ENCODE results near the gene MEF2D.

The MEF2D gene

GRCh38 chr1:156500543-156500792, at the start of gene MEF2D:
Gene MEF2D, minus strand, starts transcription at chr1:156500775. Its CDS starts 17,483 bp downstream, at chr1:156483292.
- DNase-seq = no peak

DNA sequence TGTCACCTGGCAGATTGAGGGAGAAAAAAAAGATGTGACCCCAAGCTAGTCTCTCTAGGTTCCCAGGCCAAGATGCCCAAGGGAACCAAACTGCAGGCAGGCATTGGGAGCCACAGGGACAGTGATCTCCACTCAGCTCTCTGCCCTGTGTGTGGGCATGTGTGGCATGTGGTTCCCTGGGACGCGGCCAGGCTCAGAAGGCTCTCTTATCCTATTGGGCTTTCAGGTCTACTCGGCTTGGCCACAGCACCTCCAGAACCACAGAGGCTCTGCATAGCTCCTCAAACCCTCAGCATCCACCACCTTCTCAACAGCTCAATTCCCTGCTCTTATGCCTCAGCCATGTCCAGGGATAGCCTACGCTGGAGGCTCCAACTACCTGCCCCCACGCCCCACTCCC, 49.8 kb upstream of the MEF2D start:
- no peak for DNase-seq

GRCh38 chr1:156549831-156550230, 49.3 kb upstream of the MEF2D start:
- no peak for DNase-seq

- no peak for DNase-seq
Observed at GRCh38 chr1:156549390-156549789, 48.8 kb upstream of the MEF2D start.

DNA sequence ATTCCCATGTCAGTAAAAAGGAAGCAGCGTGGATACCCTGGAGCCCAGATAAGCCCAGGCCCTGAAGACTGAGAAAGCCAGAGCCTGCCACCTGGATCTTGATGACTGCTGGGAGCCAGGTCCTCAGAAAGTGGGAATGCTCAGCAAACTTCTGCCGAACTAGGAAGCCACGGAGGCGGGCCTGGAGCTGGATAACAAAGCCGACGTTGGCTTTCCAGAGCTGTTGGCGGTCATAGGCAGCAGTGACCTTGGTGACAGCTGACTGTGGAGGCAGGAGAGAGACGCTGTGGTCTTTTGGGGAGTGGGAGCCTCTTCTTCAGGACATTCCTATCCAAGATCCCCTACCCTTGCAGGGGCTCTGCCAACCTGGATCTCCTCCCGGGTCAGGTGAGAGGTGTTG, 47.4 kb upstream of the MEF2D start:
- DNase-seq = no peak

GRCh38 chr1:156547434-156547833, 46.9 kb upstream of the MEF2D start:
- DNase-seq = no peak

DNA sequence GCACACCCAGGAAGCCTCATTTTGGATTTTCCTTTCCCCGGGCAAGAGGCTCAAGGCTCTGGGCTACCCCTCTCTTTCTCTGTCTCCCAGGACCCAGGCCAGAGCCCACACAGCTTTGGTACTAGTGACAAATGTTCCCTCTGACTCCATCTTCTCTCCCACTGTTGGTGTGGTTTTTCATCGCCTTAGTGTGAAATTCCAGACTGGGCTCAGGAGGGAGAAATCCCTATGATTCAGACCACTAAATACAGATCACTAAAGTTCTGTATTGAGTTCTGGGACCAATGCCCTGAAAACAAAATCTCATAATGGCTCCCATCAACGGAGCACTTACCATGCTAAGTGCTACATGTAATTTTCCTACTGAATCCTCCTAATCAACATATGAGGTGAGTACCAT, 45.7 kb upstream of the MEF2D start:
- DNase-seq = no peak

DNA sequence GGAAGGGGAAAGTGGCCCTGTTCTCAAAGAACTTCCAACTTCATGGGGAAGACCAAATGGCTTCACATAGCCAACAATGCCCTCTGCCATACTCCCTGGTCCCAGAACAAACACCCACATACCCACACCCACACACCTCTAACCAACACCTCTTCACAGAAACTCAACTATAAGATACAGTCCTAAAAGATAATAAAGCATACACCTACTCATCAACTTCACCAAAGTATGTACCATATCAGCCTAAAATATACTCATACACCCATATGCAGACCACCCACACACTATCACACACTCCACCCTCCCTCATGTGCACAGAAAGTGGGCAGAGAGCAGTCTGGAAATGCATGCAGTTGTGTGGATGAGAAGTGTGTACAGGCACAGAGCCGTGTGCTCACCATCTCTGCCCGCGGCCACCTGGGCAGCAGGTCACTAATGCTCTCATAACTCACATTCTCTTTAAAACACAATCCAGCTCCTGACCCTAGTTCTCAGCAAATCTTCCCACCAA, 44.1 kb upstream of the MEF2D start:
- no peak for DNase-seq

- DNase-seq = no peak
Observed at GRCh38 chr1:156543066-156543465, 42.5 kb upstream of the MEF2D start.

DNA sequence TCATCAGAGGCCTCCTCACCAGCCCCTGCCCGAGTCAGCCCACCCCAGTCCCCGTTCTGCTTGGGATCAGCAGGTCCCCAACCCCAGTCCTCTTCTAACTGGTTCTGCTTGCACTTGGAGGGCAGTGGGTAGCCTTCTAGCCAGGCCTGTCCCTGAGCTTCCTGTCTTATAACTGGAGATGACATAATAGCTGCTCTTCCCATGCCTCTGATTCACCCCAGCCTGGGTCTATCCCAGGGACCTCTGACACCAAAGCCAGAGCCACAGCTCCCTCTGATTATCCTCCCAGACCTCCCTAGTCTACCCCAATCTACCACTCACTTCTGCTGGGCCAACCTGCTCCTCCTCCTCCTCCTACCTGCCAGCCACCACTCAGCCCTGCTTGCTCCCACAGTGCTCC, 40.4 kb upstream of the MEF2D start:
- DNase-seq = no peak

DNA sequence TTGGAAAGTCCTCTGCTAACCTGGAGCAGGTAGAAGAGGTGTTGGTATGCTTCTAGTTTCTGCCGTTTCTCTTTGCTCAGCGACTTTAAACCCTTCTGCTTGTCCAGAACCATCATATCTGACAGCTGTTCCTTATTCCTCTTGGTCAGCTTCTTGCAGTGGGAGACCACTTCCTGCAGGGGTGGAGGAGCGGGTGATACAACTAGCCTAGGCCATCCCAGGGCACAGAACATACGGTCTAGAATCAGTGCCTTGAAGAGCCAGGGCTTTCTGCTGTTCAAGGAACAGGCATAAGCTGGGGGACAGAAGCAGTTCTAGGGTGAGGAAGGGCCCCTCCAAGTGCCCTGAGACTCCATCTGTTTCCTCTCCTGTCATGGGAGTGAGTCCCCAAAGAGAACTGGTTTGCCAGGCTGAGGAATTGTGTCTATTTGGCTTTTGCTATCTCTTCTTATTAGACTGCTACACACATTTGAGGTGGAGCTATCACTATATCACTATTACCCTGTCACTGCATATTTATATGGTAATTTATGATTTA, 39.3 kb upstream of the MEF2D start:
- DNase-seq = no peak

GRCh38 chr1:156538711-156539440, 38.3 kb upstream of the MEF2D start:
- no peak for DNase-seq

GRCh38 chr1:156537027-156537426, 36.5 kb upstream of the MEF2D start:
- DNase-seq = no peak

DNA sequence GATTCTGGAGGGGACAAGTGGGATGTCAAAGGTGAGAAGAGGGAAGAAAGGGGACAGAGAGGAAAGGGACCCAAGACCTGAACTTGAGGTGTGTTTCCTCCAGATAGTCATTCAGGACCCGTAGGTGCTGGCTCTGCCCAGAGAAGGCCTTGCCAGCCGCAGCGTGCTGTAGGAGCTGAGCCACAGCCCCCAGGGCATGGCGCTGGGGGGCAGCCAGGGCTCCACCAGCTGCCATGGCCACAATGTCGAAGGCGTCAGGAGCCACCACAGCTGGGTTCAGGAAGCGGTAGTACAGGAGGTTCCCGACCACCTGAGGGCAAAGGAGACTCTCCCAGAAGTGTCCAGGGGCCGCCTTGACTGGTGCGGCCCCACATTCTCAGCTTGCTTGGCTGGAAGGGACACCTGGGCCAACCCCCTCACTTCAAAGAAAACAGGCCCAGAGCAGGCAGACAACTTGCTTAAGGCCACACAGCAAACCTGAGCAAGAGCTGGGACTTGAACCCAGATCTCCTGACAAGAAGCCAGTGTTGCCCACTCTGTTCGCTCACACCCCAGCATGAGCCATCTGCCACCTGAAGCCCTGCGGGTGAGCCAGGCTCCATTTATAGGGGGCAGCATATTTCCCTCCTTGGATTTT, 34.0 kb upstream of the MEF2D start:
- DNase-seq = no peak

DNA sequence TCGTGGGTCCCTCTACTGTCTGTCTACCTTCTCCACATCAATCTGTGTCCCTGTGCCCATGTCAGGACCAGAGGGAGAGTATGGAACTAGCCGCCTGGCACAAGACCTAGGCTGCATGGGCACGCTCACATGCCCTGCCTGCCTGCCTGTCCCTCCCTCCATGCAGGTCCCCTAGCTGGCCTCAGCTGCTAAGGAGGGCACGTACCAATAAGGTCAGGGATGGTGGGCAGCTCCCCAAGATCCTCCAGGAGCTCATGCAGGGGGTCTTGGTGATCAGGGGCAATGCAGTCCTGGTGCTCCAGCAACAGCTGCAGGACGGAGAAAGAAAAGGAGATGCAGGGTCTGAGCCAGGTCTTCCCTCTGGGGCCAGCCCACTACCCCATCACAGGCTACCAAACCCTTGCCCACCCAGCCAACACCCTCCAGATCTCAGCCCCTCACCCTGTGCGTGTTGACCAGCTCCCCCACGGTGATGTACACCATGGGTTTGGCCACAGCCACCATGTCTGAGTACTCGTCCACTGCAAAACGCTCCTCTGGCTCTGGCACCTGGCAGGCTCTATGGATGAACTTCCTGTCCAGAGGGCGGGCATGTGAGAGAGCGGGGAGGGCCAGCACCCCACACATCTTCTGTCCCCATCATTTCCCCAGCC, 33.1 kb upstream of the MEF2D start:
- no peak for DNase-seq

- no peak for DNase-seq
Observed at GRCh38 chr1:156532374-156532773, 31.8 kb upstream of the MEF2D start.

GRCh38 chr1:156530006-156530405, 29.4 kb upstream of the MEF2D start:
- no peak for DNase-seq

DNA sequence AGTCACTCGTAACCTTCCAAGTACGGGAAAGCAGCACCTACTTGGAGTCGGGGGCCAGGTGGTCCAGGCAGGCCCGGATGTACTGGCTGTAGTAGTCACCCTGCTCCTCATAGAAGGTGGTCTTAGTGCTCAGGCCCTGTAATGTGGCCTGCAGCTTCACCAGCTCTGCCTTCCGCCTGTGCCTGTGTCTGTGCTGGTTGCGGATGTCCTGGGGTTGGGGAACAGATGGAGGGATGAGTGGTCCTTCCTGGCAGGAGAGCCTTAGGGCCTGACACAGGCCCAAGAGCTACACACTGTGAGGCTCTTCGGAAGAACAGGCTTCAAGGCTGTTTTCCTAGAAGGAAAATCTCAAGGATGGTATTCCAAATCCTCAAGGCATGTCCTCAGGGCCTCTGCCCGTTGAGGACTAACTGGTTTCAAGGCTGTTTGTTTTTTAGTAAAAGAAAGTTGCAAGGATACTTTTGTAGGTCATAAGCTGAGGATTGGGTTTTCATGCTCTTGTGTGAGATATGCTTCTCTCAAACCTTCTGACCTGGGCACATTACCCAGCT, 28.4 kb upstream of the MEF2D start:
- no peak for DNase-seq

GRCh38 chr1:156528231-156528630, 27.7 kb upstream of the MEF2D start:
- DNase-seq = no peak

DNA sequence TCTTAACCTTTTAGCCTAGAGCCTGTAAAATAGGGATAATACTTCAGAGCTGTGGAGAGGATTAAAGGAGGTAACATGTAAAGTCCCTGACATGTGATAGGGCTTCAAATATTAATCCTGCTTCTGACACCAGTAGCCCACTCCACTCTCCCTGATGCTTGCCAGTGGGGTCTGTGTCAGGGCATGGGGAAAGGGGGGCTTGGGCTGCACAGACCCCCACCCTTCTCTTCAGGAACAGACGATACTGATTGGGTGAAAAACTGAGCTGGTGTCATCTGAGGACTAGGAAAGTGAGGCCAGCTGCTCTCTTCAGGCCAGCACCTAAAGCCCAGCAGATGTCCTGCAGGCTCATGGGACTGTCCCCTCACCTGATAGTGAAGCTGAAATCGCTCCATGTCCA, 27.0 kb upstream of the MEF2D start:
- no peak for DNase-seq

- no peak for DNase-seq
Observed at GRCh38 chr1:156525856-156526489, 25.4 kb upstream of the MEF2D start.

DNA sequence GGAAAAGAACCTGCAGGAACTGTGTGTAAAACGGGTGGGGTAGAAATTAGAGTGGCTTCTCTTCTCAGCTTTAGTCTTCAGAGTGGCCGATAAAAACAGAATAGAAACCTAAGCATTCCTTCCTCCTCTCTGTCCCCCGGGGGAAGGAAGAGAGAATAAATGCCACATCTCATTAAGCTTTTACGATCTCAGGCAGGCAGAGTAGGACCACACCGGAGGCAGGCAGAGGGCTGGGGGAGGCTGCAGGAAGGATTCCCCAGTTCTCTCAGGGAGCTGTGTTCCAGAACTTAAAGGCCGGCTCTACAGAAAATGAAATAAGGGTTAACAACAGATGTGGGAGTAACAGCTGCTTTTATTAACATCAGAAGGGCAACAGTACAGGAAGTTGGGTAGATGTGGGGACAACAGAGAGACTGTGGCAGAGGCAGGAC, 24.5 kb upstream of the MEF2D start:
- DNase-seq = no peak

DNA sequence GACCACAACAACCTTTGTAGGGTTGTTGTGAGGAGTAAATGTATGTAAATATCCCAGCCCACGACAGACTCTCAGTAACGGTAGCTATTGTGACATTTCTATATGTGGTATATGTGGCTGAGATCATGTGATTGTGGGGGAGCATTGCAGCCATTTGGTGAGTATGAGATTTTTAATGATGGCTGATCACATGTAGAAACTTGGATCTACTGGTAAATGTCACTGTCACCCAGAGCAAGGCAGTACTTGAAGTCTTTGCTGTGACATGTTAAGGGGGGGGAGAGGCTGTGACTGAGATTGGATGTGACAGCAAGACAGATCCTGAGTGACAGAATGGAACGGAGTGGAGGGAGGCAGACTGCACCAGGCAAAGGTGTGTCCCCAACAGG, 23.9 kb upstream of the MEF2D start:
- peak; percentile 29 for DNase-seq

Data from CD4-positive, alpha-beta T cell treated with Interleukin-21 for 1 hour (primary cell).